OCI-LY1 (cell line): ENCODE measurements around the gene RAB24.

ENCODE experiments used
- EZH2 ChIP-seq: fragments of 200-600 bp; sonication (generic), shearing (Covaris generic); IDR thresholded peaks from 2 replicates; pipeline ENCODE4 v1.8.0; 2017; ENCODE audit warnings: borderline replicate concordance, mixed run types, mild to moderate bottlenecking, antibody characterized with exemption, low read length, moderate library complexity, mixed read lengths
- TF ChIP-seq, protein P1 (sequence below): fragments of 200-600 bp; sonication (generic), shearing (Covaris generic); IDR thresholded peaks from 2 replicates; pipeline ENCODE4 v1.5.1; 2017; ENCODE audit warnings: mild to moderate bottlenecking, antibody characterized with exemption, low read length, moderate library complexity, mixed read lengths

DNA sequence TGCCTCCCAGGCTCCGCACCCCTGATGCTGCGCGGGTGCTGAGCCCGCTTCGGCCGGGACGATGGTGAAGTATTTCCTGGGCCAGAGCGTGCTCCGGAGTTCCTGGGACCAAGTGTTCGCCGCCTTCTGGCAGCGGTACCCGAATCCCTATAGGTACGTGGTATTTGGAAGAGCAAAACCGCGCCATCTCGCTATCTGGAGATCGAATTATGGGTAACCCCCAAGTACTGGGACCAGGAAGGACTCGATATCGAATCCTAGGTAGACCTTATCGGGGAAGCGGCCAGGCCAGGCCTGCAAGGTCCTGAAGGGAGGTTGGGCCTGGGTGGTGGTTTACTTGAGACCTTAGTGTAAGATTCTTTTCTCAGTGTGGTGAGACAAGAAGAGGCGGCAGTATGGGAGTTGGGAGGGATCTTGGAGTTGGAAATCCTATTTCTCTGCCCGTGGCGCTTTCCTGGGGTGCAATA lies 439 bp upstream of the RAB24 start:
- TF ChIP-seq, protein P1, sequence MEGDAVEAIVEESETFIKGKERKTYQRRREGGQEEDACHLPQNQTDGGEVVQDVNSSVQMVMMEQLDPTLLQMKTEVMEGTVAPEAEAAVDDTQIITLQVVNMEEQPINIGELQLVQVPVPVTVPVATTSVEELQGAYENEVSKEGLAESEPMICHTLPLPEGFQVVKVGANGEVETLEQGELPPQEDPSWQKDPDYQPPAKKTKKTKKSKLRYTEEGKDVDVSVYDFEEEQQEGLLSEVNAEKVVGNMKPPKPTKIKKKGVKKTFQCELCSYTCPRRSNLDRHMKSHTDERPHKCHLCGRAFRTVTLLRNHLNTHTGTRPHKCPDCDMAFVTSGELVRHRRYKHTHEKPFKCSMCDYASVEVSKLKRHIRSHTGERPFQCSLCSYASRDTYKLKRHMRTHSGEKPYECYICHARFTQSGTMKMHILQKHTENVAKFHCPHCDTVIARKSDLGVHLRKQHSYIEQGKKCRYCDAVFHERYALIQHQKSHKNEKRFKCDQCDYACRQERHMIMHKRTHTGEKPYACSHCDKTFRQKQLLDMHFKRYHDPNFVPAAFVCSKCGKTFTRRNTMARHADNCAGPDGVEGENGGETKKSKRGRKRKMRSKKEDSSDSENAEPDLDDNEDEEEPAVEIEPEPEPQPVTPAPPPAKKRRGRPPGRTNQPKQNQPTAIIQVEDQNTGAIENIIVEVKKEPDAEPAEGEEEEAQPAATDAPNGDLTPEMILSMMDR = no peak
- TF ChIP-seq EZH2 = no peak
